Renal cortical epithelial cell (primary cell): ENCODE data around the gene AGAP1. TPM values are rescaled to one million over a fixed set of nuclear protein-coding genes. Genes with fewer than 3 reads are reported as not detected.
A peak's percentile ranks its signal among the peaks of the same experiment; 100 is the strongest.

Experiments
- DNase-seq: peaks from one replicate; pipeline ENCODE4 v3.0.0-alpha.2; 2011; ENCODE audit warnings: low read depth
- total RNA-seq: library from RNA; depleted of rRNA; stranded (reverse); fragments of >200 nt; gene quantifications from 2 replicates; pipeline ENCODE4 v1.2.3, GENCODE V29; 2014

The AGAP1 gene
- total RNA-seq, 1 donor from 2014 or later = 17.6 TPM

DNA sequence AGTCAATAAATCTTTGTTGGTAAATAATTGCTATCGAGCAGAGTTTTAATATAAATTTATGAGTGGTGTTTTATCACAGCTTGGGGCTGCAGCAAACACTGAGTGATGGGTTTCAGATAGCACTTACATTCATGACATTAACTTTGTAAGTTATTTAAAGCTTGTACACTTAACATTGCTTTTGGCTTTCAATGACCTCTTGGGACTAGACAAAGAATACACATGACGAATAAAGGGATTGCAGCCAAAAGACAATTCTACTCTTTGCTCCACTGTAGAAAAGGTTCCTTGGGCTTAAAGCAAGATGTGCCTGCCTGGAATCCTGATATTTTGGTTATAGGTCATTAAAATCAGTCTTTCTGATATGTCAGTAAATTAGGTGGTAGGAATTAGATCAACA, 374.8 kb downstream of the AGAP1 start:
- DNase-seq = no peak

DNA sequence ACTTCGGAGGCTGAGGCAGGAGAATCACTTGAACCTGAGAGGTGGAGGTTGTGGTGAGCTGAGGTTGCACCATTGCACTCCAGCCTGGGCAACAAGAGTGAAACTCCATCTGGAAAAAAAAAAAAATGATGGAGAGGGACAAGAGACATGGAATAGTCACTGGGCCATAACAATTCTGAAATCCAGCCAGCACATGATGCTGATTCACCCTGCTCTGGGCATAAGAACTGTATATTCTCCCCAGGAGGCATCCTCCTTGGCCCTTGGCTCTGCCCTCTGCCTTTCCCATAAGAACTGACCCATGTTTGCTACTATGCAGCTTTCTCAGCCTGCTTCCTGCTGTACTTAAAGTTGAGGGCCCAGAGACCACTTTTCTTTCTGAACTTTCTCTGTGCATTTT, 376.7 kb downstream of the AGAP1 start:
- DNase-seq = no peak

DNA sequence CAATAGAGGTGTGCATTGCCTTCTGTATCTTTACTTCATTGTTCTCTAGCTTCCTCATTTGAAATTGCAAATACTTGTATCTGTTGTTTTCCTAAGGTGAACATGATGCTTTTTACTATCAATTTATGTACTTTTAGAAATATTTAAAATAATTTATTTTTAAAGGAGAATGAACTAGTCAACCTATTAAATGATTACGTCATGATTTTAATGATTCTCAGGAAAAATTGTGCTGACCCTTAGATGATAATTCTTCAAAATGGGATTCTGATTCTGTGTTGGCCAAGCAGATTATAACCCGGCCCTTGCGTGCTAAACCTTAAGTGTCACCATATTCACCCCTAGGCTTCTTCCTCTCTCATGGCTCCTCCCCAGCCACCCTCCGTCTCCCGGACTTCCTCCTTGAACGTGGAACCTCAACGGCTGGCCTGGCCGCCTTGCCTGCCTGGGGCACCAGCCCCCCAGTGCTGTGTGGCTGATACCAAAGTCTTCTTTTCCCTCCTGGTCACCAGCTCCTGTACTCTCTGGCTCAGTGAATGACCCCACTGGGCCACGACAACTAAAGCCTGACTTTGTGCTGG, 382.3 kb downstream of the AGAP1 start:
- DNase-seq = no peak

DNA sequence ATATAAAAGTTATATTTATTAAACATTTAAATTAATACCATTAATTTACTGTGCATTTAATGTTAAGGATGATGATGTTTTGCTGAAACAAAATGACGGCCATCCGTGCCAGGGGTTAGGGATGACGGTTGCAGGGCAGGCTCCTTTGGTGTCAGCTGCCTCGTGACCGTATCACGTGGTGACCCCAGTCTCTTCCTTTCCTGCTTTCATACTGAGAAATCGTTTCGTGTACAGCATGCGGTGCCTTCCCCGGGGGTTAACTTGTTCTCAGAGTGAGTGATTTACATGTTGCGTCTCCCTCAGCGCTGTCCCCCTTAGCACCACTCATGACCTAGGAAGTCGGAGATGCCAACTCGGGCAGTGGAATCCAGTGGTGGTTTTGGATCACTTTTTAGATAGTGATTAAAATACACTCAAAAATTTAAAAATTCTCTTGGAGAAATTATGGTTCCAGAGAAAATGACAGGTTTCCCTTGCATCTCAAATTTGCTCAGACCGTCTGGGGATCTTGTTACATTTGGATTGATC, 383.5 kb downstream of the AGAP1 start:
- DNase-seq = no peak

DNA sequence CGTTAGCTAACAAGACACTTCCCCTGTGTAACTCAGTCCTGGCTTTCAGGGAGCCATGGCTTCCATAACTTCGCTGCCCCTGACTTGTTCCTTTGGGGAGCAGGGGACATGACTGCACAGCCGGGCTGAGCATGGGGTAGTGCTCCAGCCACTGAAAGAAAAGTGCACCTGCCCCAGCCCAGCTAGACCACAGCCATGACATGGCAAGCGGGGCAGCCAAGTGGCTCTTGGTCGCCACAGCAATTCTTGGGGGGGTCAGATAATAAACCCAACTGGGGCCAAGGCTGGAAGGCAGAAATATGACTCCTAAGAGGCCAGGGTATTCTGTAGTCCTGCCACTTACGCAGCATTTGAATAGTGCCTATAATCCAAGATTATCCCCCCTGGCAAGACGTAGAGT, 385.3 kb downstream of the AGAP1 start:
- DNase-seq = no peak

DNA sequence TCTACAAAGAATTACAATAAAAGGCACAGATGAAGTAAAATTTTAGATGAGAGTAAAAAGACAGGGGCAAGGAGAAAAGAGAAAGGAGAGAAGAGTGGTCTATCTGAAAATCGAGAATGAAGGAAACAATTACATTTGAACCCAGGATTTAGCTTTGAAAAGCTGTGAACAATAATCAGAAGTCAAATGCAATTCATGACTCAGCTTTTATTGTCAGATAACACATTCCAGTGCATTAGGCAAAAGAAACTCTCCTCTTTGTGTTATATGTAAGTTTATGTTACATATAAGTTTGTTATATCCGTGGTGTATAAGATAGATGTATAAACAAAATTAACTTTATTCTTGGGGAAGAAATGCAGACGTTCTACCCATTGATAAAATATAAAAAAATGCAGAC, 389.8 kb downstream of the AGAP1 start:
- DNase-seq = no peak

DNA sequence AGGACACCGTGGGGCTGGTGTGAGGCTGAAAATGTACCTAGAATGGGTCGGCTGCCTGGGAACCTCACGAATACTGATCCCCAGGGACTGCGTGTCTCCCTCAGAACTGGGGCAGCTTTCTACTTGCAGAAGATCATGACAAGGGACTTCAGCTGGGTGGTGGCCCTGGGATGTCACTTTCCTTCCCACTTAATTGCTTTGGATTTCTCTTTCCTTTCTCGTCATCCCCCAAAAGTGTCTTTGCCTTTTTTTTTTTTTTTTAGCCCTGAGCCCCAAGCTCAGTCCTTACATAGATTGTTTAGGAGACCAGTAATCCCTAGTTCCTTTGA, 395.4 kb downstream of the AGAP1 start:
- no peak for DNase-seq

DNA sequence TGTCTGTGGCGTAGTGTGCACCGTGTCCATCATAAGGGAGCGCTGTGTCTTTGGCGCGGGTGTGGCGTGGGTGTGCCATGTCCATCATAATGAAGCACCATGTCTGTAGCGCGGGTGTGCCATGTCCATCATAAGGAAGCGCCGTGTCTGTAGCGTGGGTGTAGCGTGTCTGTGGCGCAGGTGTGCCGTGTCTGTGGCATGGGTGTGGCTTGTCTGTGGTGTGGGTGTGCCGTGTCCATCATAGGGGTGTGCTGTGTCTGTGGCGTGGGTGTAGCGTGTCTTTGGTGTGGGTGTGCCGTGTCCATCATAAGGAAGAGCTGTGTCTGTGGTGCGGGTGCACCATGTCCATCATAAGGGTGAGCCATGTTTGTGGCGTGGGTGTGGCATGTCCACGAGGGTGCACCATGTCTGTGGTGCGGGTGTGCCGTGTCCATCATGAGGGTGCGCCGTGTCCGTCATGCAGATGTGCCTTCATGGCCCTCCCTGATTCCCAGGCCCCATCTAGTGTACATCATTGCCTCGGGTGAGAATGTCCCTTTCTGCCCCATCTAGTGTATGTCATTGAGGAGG, 399.4 kb downstream of the AGAP1 start:
- no peak for DNase-seq

DNA sequence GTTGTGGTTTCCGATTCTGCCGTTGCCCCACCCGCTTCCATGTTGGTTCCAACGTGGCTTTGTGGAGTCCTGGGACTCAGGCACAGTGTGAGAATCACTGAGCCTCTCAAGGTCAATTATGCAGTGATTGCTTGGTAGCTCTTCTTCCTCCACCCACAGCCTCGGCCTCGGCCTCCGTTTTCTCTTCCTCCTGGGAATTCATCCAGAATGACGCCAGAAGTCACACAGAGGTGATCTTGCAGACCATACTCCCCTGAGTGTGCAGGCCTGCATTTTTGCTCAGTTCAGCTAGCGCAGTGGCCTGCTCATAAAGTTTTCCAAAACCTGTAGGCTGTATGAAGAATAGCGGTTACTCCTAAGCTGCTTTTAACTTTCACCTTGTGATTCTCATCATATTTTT, 401.0 kb downstream of the AGAP1 start:
- no peak for DNase-seq

DNA sequence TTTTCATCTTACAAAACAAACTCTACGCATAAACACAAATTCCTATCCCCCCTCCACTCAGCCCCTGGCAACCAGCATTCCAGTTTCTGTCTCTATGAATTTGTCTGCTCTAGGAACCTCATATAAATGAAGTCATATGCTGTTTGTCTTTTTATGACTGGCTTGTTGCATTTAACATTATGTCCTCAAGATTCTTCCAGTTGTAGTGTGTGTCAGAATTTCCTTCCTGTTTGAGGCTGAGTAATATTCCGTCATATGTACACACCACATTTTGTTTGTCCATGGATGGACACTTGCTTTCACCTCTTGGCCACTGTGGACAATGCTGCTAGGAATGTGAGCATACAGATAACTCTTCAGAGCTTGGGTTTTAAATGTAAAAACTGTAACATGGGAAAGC, 402.2 kb downstream of the AGAP1 start:
- no peak for DNase-seq

DNA sequence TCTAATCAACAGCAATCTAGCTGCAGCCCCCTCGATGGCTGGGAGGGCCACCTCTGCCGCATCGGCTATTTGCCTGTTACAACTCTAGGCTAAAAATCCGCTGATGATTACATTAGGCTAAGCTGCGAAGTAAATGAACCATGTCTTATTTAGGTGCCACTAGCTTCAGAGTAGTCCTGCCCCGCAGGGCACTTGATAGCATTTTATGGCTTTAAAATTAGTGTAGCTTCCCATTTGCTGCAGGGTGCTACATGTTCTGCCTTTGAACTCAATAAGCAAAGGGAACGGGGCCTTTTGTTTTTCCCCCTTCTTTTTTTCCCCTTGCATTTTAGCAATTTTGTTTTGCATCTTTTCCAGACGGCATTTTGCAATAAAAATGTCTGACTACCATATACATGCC, 404.1 kb downstream of the AGAP1 start:
- DNase-seq = peak; percentile 19

DNA sequence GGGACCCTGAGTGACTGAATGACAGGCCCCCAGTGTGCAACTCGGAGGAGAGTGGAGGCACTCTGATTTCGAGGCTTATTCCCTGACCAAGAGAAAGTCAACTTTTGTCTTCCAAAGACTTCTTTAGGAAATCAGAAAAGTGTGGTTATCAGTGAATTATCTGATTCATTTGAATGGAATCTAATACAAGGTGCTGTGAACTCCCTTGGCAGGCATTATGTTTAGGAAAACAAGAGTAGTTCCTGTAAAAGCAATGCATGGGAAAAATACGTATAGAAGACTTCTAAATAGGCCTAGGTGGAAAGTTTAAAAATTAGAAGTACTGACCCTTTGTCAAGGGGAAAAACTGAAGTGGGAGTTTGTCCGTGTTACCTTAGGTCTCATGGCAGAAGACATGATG, 404.9 kb downstream of the AGAP1 start:
- no peak for DNase-seq

DNA sequence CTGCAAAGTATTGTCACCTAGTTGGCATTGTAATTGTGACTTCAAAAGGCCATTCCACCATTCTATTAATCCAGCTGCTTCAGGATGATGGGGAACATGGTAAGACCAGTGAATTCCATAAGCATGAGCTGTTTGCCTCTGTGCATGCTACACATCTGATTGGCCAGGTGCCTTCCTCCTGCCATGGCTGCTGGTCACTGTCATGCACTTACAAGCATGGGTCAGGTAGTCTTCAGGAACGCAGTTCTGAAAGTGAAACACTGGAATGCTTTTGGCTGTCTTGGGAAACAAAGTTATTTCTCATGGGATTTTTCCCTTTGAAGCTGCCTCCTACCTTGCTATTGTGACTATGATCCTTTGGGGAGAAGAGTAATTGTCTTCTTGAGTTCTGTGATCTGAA, 406.8 kb downstream of the AGAP1 start:
- peak; percentile 22 for DNase-seq

DNA sequence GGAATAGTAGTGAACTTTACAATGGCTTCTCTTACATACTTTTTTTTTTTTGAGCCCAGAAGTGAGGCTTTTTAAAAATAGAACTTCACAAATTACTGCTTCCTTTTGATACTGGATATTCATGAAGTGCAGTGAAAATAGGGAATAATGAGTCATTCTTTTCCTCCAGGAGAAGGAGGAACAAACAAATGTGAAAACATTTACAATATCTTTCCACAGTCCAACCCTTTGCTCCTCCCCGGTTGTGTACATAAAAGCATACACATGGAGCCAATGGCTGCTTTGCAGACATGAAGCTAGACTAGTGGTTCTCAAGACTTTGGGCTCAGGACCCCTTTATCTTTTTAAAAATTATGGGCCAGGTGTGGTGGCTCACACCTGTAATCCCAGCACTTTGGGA, 407.4 kb downstream of the AGAP1 start:
- DNase-seq = no peak

DNA sequence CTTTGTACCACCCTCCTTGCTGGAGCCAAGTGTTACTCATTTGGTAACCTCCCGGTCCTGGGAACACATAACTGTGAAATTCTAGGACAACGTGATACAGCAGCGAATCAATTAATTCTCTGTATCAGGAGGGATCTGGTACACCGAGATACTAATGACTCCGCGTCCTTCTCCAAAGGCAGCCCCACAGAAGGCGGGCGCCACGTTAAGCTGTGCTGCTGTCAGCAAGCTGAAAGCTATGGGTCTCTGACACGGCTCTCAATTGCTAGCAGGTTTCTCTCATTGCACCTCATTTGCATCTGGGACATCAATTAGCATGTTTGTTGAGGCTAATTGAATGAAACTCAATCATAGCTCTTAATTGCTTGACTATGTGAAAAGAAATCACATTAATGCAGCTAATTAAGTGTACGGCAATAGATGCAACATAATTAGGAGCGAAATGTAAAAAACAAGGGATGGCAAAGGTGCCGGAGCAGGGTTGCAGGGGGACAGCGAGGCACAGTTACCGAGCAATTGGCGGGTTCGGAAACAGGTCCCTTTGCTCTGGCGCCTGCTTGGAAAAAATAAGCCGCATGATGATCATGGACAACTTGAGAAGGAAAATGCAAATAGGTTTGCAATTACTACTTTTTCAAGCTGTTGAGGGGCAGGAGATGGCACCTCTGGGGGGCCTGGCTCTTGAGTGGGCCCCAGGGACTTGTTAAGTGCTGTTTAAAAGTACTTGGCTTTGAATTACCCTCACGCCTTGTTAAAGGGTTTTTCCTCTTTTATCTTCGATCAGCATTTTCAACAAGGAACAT, 410.1 kb downstream of the AGAP1 start:
- no peak for DNase-seq

DNA sequence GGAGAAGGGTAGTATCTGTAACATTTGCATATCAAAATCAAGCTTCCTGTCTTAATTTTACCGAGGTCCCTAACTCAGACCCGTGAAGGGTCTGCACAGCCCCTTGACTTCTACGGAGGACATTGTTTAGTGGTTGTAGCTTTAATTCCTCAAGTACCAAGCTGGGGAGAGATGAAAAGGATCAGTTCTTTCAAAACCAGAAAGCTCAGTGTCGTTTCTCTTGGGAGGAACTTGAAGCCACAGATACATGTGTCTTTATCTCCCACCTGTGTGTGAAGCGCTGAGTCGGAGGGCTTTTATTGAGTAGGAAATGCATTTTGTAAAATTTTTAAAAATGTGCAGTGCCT, 410.7 kb downstream of the AGAP1 start:
- no peak for DNase-seq

DNA sequence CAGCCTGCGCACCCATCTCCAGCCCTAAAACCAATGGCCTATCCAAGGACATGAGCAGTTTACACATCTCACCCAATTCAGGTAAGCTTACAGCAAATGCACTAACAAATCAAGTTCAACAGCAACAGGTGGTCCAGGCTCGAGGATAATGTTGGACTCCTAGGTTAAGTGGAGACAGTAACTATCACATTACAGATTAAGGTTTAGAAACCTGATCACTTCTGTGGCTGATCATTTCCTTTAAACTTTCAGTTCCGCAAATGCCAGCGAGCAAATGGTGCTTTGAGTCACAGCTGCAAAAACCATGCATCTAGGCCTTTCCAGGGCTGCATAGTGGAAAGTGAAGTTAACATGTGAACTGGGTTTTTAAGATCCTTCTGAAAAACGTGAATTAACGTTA, 415.0 kb downstream of the AGAP1 start:
- DNase-seq = no peak

DNA sequence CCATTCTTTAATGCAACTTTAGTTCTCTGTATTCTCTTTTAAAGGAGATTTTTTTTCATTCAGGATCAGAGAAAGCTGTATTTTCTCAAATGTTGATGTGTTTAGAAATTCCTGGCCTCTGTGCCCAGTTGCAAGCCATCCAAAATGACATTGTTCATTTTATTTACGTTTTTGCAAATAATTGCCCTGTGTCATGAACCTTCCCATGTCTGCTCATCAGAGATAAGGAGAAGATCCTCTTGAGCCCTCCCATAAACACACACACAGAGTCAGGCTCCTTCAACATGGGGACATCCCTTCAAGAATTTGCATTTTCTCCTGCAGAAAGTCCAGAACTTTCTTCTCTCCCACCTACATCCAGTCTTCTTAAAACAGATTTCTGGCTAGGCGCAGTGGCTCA, 415.5 kb downstream of the AGAP1 start:
- DNase-seq = no peak

DNA sequence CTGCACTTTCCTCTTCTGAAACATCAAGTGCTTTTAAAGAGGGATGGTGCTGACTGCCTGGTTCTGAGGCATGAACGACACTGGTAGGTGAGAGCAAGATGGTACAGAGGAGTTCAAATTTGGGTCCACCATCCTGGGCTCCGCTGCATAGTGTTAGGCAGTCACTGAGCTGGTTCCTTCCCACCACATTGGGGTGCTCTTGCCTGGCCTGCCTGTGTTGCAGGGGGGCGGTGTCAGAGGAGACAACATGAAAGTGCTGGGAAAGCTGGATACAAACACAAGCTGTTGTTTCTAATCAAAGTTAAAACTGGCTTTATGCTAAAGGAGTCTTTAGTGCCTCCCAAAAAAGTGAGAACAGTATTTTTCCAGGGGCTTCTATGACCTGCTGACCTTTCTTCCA, 416.2 kb downstream of the AGAP1 start:
- DNase-seq = no peak

DNA sequence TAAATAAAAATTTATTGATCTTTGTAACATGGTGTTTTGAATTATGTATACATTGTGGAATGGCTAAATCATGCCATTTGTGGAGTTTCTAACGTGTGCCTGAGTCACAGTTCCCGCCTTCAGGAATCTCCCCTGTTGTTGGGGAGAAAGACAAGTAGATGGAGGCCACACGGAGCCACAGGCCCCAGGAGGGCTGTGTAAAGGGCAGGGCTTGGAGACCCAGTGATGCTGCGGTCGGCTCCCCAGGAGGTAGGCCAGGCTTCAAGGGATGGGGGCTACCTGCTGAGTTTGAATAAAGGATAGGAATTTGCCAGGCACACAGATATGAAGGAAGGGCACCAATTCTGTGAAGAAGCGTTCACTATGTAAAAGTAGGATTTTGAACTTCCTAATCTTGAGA, 417.3 kb downstream of the AGAP1 start:
- no peak for DNase-seq

DNA sequence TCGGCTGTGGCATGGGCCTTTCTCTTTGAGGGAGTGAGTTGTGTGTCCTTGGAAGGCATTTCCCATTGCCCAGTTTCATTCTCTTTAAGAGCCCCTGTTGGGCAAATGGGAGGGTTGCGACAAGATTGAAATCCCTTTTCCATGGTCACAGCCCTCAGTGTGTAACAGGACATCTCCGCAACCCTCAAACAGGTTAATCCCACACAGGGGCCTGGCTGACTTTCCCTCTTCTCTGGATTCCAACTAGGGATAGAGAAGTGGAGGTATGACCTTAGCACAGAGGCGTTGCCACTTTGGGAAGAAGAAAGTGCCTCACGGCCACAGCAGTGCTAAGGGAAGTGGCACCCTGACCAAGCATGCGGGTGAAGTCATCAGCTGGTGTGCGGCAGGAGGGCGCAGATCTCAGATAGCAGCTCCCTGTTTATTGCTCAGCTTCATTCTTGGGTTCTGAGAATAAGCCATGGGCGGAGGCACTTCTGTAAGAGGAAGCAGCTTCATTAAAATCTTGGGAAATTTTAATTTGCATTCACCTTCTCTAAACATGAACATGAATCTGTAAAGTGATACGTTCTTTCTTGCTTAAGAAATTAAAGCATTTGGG, 417.9 kb downstream of the AGAP1 start:
- DNase-seq = no peak

DNA sequence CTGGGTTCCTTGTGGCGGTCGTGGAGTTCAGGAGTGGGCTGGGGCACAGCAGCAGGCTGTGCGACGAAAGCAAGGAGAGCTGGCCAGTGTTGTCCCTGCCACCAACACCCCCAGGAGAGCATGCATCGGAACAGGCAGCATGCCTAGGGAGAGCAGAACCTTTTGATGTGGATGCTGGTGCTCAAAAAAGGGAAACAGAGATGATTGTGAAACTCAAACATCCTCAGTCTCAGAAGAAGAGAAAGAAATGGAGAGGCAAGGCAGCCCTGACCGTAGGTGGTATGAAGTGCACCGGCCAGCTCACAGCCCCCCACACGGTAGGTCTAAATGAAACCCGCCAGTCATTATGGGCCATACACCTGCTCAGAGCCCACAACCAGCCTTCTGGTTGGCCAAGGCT, 420.9 kb downstream of the AGAP1 start:
- DNase-seq = no peak

DNA sequence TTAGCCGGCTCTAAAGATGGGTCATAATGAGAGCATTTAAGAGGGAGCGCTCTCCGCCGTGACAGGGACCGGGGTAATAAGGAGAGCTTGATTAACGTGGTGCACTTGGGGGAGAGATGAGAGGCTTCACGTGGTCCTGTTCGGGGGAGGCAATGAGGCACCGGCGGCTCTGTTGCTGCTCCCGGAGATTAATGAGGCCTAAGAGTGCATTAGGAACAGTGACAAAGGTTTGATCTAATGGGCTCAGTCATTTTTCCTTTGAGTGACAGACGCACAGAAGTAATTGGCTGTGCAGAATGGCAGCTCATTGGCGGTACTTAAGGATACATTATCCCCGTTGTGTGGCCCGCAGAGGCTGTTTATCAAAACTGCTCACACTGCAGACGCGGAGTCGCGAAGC, 423.7 kb downstream of the AGAP1 start:
- DNase-seq = no peak
